Esophagus mucosa (tissue), 1 donor: ENCODE data around the gene LIAS. TPM values are rescaled to one million over a fixed set of nuclear protein-coding genes. Genes with fewer than 3 reads are reported as not detected.

Experiments used
- total RNA-seq: library from RNA; stranded (reverse); gene quantifications from one replicate; pipeline ENCODE4 v1.2.4, GENCODE V29; 2023
- donor health status: DM: yes; HTN: yes; CAD: no.

LIAS gene
- total RNA-seq, 1 donor from 2014 or later, result 13.7 TPM

Other genes with a start within 250 kb of the LIAS start
- gene RFC1, start 92.7 kb upstream of the LIAS start, total RNA-seq, result 30.5 TPM
- gene KLB, start 52.1 kb upstream of the LIAS start, total RNA-seq, result 0.32 TPM
- gene RPL9, start 134 bp upstream of the LIAS start, total RNA-seq, result 1,488 TPM
- gene UGDH, start 68.4 kb downstream of the LIAS start, total RNA-seq, result 42.7 TPM
- 39.9 TPM for gene SMIM14, start 179.8 kb downstream of the LIAS start, total RNA-seq
- gene UBE2K, start 239.1 kb downstream of the LIAS start, total RNA-seq, result 81.1 TPM